ENCODE measurements around the gene TYMP.
"Not testable (repeated sequence)": the region's sequence is repeated elsewhere in the genome, so short reads cannot be mapped to it uniquely, and the experiment has no call there.

TYMP gene

GRCh38 chr22:50520826-50521453 is 8.9 kb downstream of the TYMP start:
- Histone ChIP-seq H3K4me3 (ENCODE audit: low read depth in 1 of 2, low read length in 2 of 2) (no peak overlapping the region), H3K9me3 (ENCODE audit: low read length) (no peaks in the 10 kb centered on the region), H3K36me3 (ENCODE audit: insufficient read depth, low read length) (peaks cover 66% of the 10 kb centered on the region), H3K9ac (ENCODE audit: low read length) (no peak overlapping the region), H3K27ac (ENCODE audit: low read depth, low read length) (no peak overlapping the region), H3K27me3 (ENCODE audit: control insufficient read depth in 1 of 2, insufficient read depth in 2 of 2, low read length in 2 of 2) (no peaks in the 10 kb centered on the region), H3K4me1 (ENCODE audit: insufficient read depth, low read length) (peaks cover 12% of the 10 kb centered on the region)

- not testable (repeated sequence) for H3K9me3 ChIP-seq (ENCODE audit: low read length); H3K4me3 ChIP-seq (ENCODE audit: low read depth in 1 of 2, low read length in 2 of 2); H3K27ac ChIP-seq (ENCODE audit: low read depth, low read length); H3K9ac ChIP-seq (ENCODE audit: low read length); H3K27me3 ChIP-seq (ENCODE audit: control insufficient read depth in 1 of 2, insufficient read depth in 2 of 2, low read length in 2 of 2)
- Histone ChIP-seq H3K4me1 (ENCODE audit: insufficient read depth, low read length) (peaks cover 12% of the 10 kb centered on the region), H3K36me3 (ENCODE audit: insufficient read depth, low read length) (peaks cover 66% of the 10 kb centered on the region)
Observed at GRCh38 chr22:50520184-50520583, 9.6 kb downstream of the TYMP start.

- H3K4me1 ChIP-seq (ENCODE audit: insufficient read depth, low read length): peaks cover 5% of the 10 kb centered on the region
- H3K9ac ChIP-seq (ENCODE audit: low read length): no peak overlapping the region
- no peaks in the 10 kb centered on the region for H3K9me3 ChIP-seq (ENCODE audit: low read length)
- peaks cover 73% of the 10 kb centered on the region for H3K36me3 ChIP-seq (ENCODE audit: insufficient read depth, low read length)
- no peaks in the 10 kb centered on the region for H3K27me3 ChIP-seq (ENCODE audit: control insufficient read depth in 1 of 2, insufficient read depth in 2 of 2, low read length in 2 of 2)
- H3K27ac ChIP-seq (ENCODE audit: low read depth, low read length): no peak overlapping the region
- H3K4me3 ChIP-seq (ENCODE audit: low read depth in 1 of 2, low read length in 2 of 2): no peak overlapping the region
Observed at GRCh38 chr22:50519151-50519550, 10.7 kb downstream of the TYMP start.

- Histone ChIP-seq H3K27me3 (ENCODE audit: control insufficient read depth in 1 of 2, insufficient read depth in 2 of 2, low read length in 2 of 2) (no peaks in the 10 kb centered on the region), H3K36me3 (ENCODE audit: insufficient read depth, low read length) (peaks cover 69% of the 10 kb centered on the region), H3K27ac (ENCODE audit: low read depth, low read length) (no peak overlapping the region), H3K9ac (ENCODE audit: low read length) (no peak overlapping the region), H3K9me3 (ENCODE audit: low read length) (no peaks in the 10 kb centered on the region), H3K4me3 (ENCODE audit: low read depth in 1 of 2, low read length in 2 of 2) (no peak overlapping the region), H3K4me1 (ENCODE audit: insufficient read depth, low read length) (no peaks in the 10 kb centered on the region)
Observed at GRCh38 chr22:50518606-50519005, 11.2 kb downstream of the TYMP start.

GRCh38 chr22:50517495-50518260 is 12.1 kb downstream of the TYMP start:
- no peaks in the 10 kb centered on the region for H3K27me3 ChIP-seq (ENCODE audit: control insufficient read depth in 1 of 2, insufficient read depth in 2 of 2, low read length in 2 of 2)
- peaks cover 59% of the 10 kb centered on the region for H3K36me3 ChIP-seq (ENCODE audit: insufficient read depth, low read length)
- no peak overlapping the region for H3K9ac ChIP-seq (ENCODE audit: low read length)
- no peak overlapping the region for H3K4me3 ChIP-seq (ENCODE audit: low read depth in 1 of 2, low read length in 2 of 2)
- no peaks in the 10 kb centered on the region for H3K9me3 ChIP-seq (ENCODE audit: low read length)
- H3K27ac ChIP-seq (ENCODE audit: low read depth, low read length): no peak overlapping the region
- no peaks in the 10 kb centered on the region for H3K4me1 ChIP-seq (ENCODE audit: insufficient read depth, low read length)

- H3K27me3 ChIP-seq (ENCODE audit: control insufficient read depth in 1 of 2, insufficient read depth in 2 of 2, low read length in 2 of 2): no peaks in the 10 kb centered on the region
- H3K9me3 ChIP-seq (ENCODE audit: low read length): no peaks in the 10 kb centered on the region
- H3K4me1 ChIP-seq (ENCODE audit: insufficient read depth, low read length): no peaks in the 10 kb centered on the region
- no peak overlapping the region for H3K4me3 ChIP-seq (ENCODE audit: low read depth in 1 of 2, low read length in 2 of 2)
- no peak overlapping the region for H3K27ac ChIP-seq (ENCODE audit: low read depth, low read length)
- no peak overlapping the region for H3K9ac ChIP-seq (ENCODE audit: low read length)
- H3K36me3 ChIP-seq (ENCODE audit: insufficient read depth, low read length): peaks cover 54% of the 10 kb centered on the region
Observed at GRCh38 chr22:50516891-50517290, 12.9 kb downstream of the TYMP start.

GRCh38 chr22:50516068-50516467 is 13.7 kb downstream of the TYMP start:
- Histone ChIP-seq H3K36me3 (ENCODE audit: insufficient read depth, low read length) (peaks cover 45% of the 10 kb centered on the region), H3K9me3 (ENCODE audit: low read length) (no peaks in the 10 kb centered on the region), H3K4me3 (ENCODE audit: low read depth in 1 of 2, low read length in 2 of 2) (no peak overlapping the region), H3K9ac (ENCODE audit: low read length) (no peak overlapping the region), H3K27me3 (ENCODE audit: control insufficient read depth in 1 of 2, insufficient read depth in 2 of 2, low read length in 2 of 2) (no peaks in the 10 kb centered on the region), H3K4me1 (ENCODE audit: insufficient read depth, low read length) (no peaks in the 10 kb centered on the region), H3K27ac (ENCODE audit: low read depth, low read length) (no peak overlapping the region)

GRCh38 chr22:50513175-50513574 is 16.6 kb downstream of the TYMP start:
- peaks cover 10% of the 10 kb centered on the region for H3K4me1 ChIP-seq (ENCODE audit: insufficient read depth, low read length)
- H3K27me3 ChIP-seq (ENCODE audit: control insufficient read depth in 1 of 2, insufficient read depth in 2 of 2, low read length in 2 of 2): no peaks in the 10 kb centered on the region
- no peak overlapping the region for H3K4me3 ChIP-seq (ENCODE audit: low read depth in 1 of 2, low read length in 2 of 2)
- no peak overlapping the region for H3K27ac ChIP-seq (ENCODE audit: low read depth, low read length)
- H3K9me3 ChIP-seq (ENCODE audit: low read length): no peaks in the 10 kb centered on the region
- peaks cover 26% of the 10 kb centered on the region for H3K36me3 ChIP-seq (ENCODE audit: insufficient read depth, low read length)
- H3K9ac ChIP-seq (ENCODE audit: low read length): no peak overlapping the region

GRCh38 chr22:50508897-50509296 is 20.9 kb downstream of the TYMP start:
- Histone ChIP-seq H3K9ac (ENCODE audit: low read length) (peak overlapping the region; percentile 30), H3K4me3 (ENCODE audit: low read depth in 1 of 2, low read length in 2 of 2) (peak overlapping the region; percentile 59 to 64), H3K36me3 (ENCODE audit: insufficient read depth, low read length) (peaks cover 13% of the 10 kb centered on the region), H3K9me3 (ENCODE audit: low read length) (no peaks in the 10 kb centered on the region), H3K27ac (ENCODE audit: low read depth, low read length) (peak overlapping the region; percentile 74), H3K4me1 (ENCODE audit: insufficient read depth, low read length) (peaks cover 22% of the 10 kb centered on the region), H3K27me3 (ENCODE audit: control insufficient read depth in 1 of 2, insufficient read depth in 2 of 2, low read length in 2 of 2) (no peaks in the 10 kb centered on the region)

- H3K27ac ChIP-seq (ENCODE audit: low read depth, low read length): peak within 1 kb of the TSS; percentile 87
- H3K9me3 ChIP-seq (ENCODE audit: low read length): no peaks in the 10 kb centered on the region
- H3K9ac ChIP-seq (ENCODE audit: low read length): peak within 1 kb of the TSS; percentile 93
- H3K4me1 ChIP-seq (ENCODE audit: insufficient read depth, low read length): peaks cover 22% of the 10 kb centered on the region
- H3K27me3 ChIP-seq (ENCODE audit: control insufficient read depth in 1 of 2, insufficient read depth in 2 of 2, low read length in 2 of 2): no peaks in the 10 kb centered on the region
- H3K4me3 ChIP-seq (ENCODE audit: low read depth in 1 of 2, low read length in 2 of 2): peak within 1 kb of the TSS; percentile 96 to 99
- peaks cover 13% of the 10 kb centered on the region for H3K36me3 ChIP-seq (ENCODE audit: insufficient read depth, low read length)
Observed at GRCh38 chr22:50507991-50508884, 21.6 kb downstream of the TYMP start, which contains the start of gene NCAPH2. NCAPH2 (plus strand) TSS chr22:50508224; CDS start chr22:50508338, 114 bp downstream.

- Histone ChIP-seq H3K9ac (ENCODE audit: low read length) (peak within 1 kb of the TSS; percentile 93), H3K27ac (ENCODE audit: low read depth, low read length) (peak within 1 kb of the TSS; percentile 87), H3K4me3 (ENCODE audit: low read depth in 1 of 2, low read length in 2 of 2) (peak within 1 kb of the TSS; percentile 96 to 99), H3K36me3 (ENCODE audit: insufficient read depth, low read length) (peaks cover 21% of the 10 kb centered on the region), H3K4me1 (ENCODE audit: insufficient read depth, low read length) (peaks cover 22% of the 10 kb centered on the region), H3K27me3 (ENCODE audit: control insufficient read depth in 1 of 2, insufficient read depth in 2 of 2, low read length in 2 of 2) (no peaks in the 10 kb centered on the region), H3K9me3 (ENCODE audit: low read length) (no peaks in the 10 kb centered on the region)
Observed at GRCh38 chr22:50507421-50507990, 22.3 kb downstream of the TYMP start, which contains the start of gene LMF2. LMF2 (minus strand) TSS chr22:50507702; CDS start chr22:50507675, 27 bp downstream.
